Measurements from ENCODE around the gene ZNF8.
"Not testable (repeated sequence)": the region's sequence is repeated elsewhere in the genome, so short reads cannot be mapped to it uniquely, and the experiment has no call there.

Gene ZNF8

DNA sequence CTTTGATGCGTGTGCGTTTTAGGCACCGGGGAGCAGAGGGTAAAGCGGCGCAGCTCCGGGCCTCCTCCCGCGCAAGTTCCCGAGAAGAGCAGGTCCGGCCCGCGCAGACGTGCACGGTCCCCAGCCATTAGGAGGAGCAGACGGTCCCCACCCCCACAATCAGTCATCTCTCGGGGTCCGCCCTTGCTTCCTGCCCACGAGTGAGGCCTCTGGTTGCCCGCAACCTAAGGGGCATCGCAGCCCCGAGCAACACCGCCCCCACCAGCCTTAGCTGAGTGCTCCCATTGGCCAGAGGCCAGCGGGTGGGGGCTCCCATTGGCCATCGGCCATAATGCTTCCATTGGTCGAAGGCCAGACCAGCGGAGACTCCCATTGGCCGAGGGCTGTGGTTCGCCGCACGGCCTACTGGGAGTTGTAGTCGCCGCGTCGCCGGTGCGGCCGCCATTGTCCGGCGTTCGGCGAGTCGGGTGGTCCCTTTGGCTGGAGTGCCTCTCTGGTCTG lies at the start of gene ZNF8:
Gene ZNF8, plus strand, starts transcription at position 415 of the 501 bp plus-strand sequence. CDS start 127 bp downstream, outside the sequence.
- peak; percentile 99 for DNase-seq

DNA sequence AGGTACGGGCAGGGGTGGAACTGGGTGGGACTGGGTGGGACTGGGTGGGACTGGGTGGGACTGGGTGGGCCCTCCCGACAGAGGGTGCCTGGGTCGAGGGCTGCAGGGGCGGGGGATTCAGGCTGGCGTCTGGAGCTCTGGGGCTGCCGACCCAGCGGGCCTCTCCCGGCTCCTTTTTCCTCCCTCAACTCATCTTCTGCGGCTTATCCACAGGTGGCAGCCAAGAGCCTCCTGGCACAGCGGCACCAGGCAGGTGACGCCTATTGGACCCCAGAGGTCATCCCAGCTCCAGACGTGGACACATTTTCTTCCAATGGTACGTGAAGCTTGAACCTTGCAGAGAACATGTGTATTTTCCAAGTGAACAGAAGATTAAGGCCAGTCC lies 49.5 kb upstream of the ZNF8 start:
- no peak for DNase-seq

DNA sequence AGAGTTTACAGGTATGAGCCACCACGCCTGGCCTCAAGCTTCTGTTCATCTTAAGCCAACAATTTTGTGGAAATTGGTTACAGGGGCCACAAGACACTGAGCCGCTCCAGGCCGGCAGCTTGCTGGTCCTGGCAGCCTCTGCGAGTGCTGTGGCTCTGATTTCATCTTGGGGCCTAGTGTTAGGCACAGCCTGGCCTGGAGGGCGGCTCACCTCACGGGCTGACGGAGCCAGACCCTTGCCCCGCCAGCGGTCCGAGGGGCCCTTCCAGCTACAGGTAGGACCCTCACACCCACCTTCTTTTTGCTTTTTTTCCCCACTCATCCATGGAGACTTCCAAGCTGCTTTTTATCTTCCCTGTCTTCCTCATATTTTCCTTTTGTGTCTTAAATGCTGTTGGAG lies 41.4 kb upstream of the ZNF8 start:
- DNase-seq = no peak

DNA sequence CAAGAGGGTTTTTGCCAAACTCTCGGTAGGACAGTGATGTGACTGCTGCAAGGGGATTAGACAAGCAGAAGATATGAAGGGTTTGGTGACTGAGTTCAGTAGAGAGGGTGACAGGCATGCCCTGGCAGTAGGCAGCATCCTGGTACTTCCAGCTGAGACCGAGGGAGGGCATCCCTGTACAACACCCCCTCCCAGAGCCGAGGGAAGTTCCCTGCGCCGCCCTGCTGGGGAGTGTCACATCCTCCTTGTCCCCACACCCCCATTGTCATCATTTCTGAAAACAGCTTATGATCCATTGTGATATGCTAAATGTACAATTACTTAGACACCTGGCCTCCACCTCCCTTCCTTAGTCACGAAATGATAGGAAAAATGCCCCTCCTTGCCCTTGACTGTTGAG lies 35.4 kb upstream of the ZNF8 start:
- no peak for DNase-seq

DNA sequence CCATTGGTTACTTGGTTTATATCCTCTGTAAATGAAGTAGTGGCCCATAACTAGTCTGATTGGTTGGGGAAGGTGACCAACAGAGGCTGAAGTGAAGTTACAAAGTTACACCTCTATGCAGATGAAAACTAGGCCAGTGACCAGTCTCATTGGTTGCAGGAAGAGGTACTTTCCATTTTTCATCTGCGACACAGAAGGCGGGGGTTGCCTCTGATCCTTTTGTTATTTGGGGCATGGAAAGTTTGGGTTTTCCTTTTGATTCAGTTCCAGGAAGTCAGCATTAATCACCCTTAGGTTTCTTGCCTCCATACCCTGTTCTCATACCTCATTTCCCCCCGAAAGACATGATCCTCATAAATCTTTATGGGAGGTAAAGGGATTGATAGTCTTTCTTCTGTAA lies 29.9 kb upstream of the ZNF8 start:
- DNase-seq = no peak

DNA sequence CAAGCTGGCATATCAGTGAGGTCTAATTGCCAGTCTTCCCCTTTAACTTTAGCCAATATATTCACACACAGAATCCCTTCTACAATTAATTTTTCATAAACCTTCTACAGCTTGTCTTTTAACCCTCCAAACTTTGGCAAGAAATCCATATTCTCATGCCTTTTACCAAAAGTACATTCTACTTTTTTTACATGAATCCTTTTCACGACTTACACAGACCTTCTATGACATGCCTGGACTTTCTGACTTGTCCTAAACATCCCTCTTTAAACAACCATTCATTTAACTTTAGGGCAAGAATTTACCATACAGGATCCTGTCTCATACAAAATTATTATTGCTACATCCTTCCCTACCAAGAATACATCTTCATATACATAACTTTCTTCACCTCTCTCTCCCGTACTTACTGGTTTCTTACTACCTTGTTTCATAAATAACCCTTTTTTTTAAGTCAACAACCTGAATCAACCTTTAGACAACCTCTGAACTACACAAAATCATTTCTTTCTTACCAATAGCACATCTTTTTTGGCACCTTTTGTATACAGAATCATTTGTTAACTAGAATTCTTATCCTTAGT lies 26.6 kb upstream of the ZNF8 start:
- DNase-seq = no peak

DNA sequence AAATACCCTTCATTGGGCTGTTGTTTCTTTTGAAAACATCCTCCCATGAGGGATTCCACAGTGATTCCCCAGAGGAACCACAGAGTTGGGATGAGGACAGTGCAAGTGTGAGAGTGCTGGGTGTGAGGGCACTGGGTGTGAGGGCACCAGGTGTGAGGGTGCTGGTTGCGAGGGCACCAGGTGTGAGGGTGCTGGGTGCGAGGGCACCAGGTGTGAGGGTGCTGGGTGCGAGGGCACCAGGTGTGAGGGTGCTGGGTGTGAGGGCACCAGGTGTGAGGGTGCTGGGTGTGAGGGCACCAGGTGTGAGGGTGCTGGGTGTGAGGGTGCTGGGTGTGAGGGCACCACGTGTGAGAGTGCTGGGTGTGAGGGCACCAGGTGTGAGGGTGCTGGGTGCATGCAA lies 20.5 kb upstream of the ZNF8 start:
- not testable (repeated sequence) for DNase-seq

DNA sequence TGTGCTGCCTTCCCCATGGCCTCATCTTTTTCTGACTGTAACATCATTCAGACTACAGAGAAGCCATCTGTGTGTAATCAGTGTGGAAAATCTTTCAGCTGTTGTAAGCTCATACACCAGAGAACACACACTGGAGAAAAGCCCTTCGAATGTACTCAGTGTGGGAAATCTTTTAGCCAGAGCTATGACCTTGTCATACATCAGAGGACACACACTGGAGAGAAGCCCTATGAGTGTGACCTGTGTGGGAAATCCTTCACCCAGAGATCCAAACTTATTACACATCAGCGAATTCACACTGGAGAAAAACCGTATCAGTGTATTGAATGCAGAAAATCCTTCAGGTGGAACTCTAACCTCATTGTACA lies 17.2 kb upstream of the ZNF8 start:
- no peak for DNase-seq

DNA sequence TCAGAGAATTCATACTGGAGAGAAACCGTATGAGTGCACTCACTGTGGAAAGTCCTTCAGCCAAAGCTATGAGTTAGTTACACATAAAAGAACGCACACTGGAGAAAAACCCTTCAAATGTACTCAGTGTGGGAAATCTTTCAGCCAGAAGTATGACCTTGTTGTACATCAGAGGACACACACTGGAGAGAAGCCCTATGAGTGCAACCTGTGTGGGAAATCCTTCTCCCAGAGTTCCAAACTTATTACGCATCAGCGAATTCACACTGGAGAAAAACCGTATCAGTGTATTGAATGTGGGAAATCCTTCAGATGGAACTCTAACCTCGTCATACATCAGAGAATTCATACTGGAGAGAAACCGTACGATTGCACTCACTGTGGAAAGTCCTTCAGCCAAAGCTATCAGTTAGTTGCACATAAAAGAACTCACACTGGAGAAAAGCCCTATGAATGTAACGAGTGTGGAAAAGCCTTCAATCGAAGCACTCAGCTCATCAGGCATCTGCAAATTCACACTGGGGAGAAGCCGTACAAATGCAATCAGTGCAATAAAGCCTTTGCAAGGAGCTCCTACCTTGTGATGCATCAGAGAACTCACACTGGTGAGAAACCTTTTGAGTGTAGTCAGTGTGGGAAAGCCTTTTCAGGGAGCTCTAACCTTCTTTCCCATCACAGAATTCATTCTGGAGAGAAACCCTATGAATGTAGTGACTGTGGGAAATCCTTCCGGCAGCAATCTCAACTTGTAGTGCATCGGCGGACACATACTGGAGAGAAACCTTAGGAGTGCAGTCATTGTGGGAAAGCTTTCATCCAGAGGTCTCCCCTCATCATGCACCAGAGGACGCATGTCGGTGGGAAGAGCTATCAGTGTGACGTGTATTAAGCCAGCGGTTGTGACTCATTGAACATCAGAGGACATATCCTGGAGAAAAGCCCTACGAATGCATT lies 16.5 kb upstream of the ZNF8 start:
- no peak for DNase-seq

DNA sequence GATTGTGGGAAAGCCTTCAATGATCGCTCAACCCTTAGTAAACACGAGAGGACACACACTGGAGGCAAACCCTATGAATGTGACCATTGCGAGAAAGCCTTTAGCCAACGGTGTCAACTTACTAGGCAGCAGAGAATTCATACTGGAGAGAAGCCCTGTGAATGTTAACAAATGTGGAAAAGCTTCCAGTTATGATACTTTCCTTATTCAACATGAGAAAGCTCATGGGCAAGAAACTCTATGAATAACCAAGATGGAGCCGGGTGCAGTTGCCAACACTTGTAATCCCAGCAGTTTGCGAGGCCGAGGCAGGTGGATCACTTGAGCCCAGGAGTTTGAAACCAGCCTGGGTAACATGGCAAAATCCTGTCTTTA lies 15.8 kb upstream of the ZNF8 start:
- no peak for DNase-seq

DNA sequence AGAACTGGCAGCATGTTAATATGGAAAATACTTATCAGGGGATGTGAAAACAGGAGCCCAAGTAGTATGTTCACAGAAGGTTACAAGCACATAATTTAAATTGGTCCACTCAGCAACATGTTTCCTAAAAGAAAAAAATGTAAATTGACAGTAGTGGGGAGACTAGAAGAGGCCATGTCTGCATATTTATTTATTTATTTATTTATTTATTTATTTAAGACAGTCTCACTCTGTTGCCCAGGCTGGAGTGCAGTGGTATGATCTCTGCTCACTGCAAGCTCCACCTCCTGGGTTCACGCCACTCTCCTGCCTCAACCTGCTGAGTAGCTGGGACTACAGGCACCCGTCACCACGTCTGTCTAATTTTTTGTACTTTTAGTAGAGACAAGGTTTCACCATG lies 13.7 kb upstream of the ZNF8 start:
- no peak for DNase-seq

DNA sequence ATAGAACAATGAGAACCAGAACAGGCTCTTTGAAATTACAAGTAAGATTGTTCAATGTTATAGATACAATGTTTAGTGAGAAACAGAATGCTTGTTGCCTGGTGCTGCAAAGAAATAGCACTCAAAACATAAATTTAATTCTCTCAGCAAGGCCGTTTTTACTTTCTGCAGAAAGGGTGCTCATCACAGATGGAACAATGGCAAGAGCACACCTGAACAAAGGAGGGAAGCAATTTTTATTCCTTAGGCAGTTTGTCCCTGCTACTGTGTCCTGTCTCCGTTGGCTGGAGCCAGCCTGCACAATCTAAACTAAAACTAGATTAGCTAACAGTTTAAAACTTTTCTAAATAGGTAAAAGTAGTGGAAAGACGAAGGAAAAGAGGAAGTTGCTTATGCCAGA lies 10.4 kb upstream of the ZNF8 start:
- no peak for DNase-seq

DNA sequence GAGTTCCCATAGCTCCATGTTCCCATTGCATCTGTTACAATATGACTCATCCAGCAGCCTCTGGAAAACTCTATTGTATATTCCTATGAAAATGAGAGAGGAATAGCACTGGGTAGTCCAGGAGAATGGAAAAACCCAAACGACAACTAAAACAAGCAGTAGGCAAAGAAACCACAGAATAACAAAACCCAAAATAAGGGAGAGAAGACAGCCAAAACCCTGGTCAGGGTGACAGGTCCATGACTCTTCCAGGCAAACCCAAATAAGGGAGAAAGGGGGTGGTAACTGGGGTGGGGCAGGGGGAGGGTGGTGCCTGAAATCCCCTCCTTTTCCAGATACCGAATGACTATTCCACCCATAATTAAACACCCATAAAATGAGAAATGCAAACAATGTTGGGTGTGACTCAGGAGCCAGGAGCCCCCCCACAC lies 4.0 kb upstream of the ZNF8 start:
- DNase-seq = no peak

DNA sequence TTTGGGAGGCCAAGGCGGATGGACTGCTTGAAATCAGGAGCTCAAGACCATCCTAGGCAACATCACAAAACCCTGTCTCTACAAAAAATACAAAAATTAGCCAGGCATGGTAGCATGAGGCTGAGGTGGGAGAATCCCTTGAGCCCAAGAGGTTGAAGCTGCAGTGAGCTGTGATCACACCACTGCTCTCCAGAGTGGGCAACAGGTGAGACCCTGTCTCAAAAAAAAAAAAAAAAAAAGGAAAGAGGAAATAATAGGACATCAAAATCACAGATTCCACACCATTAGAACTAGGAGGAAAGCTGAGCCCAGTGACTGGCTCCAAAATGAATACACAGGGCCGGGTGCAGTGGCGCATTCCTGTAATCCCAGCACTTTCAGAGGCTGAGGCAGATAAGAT lies 3.2 kb upstream of the ZNF8 start:
- no peak for DNase-seq

DNA sequence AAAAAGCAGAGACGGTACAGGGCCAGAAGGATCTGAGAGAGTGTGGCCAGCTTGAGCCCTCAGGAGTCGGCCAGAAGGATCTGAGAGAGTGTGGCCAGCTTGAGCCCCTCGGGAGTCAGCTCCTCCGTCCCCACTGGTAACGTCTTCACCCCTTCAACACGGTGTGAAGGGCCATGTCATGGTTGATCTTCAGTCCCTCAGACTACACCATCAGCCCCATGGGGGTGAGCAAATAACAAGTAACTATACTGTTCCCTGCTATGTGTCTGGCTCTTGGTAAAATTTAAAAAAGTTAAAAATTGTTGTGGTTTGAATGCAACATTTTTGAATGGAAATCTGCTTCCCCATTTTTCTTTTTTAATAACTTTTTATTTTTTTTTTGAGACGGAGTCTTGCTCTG lies 1.6 kb upstream of the ZNF8 start:
- no peak for DNase-seq

DNA sequence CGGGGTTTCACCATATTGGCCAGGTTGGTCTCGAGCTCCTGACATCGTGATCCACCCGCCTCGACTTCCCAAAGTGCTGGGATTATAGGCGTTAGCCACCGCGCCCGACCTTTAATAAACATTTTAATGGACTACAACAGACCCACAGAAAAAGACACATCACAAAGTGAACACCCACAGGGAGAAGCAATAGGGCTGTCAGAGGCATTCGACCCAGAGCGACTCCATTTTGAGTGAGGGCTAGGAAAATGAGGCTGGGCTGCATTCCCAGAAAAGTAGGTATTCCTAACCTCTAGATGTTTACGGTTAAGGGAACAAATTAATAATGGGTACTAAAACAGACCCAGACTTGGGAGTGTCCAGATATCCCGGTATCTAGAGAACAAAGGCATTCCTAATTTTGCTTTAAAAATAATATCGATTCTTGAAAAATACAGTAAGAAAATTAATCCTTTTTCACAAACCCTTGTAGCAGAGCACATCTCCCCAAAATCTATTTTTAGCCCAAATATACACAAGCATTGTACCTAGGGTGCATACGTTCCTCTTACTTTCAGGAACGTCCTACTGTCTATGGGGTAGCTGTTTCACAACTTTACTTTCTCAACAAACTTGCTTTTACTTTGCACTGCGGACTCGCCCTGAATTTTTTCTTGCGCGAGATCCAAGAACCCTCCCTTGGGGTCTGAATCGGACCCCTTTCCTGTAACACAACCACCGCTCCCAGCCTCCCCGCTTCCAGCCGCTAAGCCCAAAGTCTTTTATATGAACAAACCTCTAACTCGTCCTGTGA lies 811 bp upstream of the ZNF8 start:
- no peak for DNase-seq

DNA sequence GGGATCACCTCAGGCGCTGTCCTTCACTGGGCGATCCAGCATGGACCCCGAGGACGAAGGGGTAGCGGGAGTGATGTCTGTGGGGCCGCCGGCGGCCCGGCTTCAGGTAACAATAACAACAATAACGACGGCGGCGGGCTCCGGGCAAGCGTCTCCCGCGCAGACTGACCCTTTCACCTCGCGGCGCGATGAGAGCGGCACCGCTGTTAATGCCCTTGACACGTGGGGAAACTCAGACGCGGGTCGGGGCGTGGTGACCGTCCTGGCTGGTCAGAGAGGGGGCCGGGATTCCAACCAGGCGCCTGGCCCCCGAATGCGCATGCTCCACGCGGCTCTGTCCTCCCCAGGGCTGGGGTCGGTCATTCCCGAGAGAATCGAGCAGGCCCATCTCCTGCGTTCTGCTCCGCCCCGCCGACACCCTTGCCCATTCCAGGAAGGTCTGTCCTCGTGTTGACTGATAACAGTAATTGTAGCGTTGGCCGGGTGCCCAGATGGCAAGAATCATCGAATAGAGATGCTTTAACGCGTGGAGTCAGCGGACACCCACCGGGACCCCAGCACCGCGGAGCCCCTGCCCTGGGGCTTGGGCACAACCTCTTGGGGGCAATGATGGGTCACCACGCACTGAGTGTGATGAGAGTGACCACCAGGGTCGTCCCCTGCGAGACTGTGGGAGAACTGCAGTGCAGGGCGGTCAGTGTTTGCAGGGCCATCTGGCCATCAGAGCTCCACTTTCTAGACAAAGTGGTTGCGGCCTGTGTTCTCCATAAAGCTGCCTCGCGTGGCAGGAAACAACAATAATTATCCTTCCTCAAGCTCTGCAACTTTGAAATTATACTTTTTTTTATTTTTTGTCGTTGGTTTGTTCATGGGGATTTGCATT lies 528 bp downstream of the ZNF8 start:
- peak; percentile 30 for DNase-seq

DNA sequence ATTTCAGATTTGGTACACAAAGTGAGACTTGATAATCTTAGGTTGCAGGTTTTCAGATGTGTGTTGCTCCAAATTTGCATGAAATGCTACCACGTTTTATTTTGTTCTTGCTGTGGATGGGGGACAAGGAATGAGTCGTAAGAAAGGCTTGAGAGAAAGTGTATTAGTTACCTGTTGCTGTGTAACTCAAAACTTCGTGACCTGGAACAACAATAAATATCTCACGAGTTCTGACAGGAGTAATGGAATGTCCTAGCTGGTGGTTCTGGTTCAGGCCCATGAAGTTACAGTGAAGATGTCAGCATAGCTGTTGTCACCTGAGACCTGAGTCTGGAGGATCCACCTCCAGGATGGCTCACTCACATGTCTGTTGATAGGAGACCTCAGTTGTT lies 1.2 kb downstream of the ZNF8 start:
- DNase-seq = no peak

DNA sequence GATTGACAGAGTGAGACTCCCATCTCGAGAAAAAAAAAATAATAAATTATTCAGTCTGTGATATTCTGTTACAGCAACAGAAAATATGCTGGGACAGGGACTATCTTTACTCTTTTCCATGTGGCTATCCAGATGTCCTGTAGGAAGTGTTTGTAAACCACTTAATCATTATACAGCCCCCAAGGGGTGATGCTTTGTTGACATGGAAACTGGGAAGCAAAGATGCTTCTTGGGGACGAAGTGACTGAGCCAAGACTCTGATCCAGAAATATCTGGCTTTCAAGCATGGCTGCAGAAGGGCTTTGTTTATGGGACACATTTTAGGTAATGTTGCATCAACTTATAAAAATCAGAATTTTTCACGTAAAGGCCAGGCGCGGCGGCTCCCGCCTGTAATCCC lies 5.4 kb downstream of the ZNF8 start:
- no peak for DNase-seq

DNA sequence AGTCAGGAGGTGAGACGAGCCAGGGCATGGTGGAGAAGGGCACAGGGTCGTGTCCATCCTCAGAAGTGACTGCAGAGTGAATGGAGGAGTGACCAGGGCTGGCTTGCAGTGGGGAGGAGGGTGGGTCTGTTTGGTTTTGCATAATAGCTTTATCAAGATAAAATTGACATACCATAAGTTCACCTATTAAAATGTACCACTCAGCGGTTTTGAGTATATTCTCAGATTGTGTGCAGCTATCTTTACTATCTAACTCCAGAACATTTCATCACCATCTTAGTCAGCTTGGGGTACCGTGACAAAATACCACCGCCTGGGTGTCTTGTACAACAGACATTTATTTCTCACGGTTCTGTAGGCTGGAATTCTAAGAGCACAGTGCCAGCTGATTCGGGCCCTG lies 13.2 kb downstream of the ZNF8 start:
- no peak for DNase-seq

DNA sequence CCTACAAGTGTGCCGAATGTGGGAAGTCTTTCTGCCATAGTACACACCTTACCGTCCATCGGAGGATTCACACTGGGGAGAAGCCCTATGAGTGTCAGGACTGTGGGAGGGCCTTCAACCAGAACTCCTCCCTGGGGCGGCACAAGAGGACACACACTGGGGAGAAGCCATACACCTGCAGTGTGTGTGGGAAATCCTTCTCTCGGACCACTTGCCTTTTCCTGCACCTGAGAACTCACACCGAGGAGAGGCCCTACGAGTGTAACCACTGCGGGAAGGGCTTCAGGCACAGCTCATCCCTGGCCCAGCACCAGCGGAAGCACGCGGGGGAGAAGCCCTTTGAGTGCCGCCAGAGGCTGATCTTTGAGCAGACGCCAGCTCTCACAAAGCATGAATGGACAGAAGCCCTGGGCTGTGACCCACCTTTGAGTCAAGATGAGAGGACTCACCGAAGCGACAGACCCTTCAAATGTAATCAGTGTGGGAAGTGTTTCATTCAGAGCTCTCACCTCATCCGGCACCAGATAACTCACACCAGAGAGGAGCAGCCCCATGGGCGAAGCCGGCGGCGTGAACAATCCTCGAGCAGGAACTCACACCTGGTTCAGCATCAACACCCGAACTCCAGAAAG lies 16.1 kb downstream of the ZNF8 start:
- no peak for DNase-seq

DNA sequence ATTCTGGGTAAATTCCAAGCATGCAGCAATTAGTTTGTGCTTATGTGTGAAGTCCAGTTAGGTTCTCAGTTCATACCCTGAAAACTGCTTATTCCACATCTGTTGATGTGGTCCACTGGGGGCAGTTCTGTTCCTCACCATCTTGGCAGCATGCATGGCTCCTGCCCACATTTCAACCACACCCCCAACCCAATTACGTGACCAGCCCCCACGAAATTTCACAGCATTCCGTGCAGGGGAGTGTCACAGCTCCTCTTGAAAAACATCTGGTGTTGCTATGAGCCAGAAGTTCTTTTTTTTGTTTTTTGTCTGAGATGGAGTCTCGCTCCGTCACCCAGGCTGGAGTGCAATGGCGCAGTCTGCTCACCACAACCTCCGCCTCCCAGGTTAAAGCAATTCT lies 17.3 kb downstream of the ZNF8 start:
- no peak for DNase-seq

Measured in stimulated activated naive CD4-positive, alpha-beta T cell treated with Interleukin-2 at 50 U/mL for 16 hours (primary cell).